IPS-NIHi7 (cell line): Measurements from ENCODE around the gene NELFB.
"Not testable (repeated sequence)": the region's sequence is repeated elsewhere in the genome, so short reads cannot be mapped to it uniquely, and the experiment has no call there.

Source experiments
- DNase-seq: peaks from one replicate; pipeline ENCODE4 v3.0.0; 2012; ENCODE audit warnings: mixed read lengths; ENCODE audit errors: extremely low spot score

NELFB gene

GRCh38 chr9:137234758-137235423 is 20.2 kb upstream of the NELFB start:
- no peak for DNase-seq

- DNase-seq: no peak
Observed at GRCh38 chr9:137235424-137236237, 19.5 kb upstream of the NELFB start.

- peak; percentile 94 for DNase-seq
Observed at GRCh38 chr9:137236238-137236935, 18.7 kb upstream of the NELFB start.

- no peak for DNase-seq
Observed at GRCh38 chr9:137236936-137237421, 18.1 kb upstream of the NELFB start.

GRCh38 chr9:137237759-137238726 is 17.1 kb upstream of the NELFB start:
- no peak for DNase-seq

- DNase-seq: not testable (repeated sequence)
Observed at GRCh38 chr9:137239541-137240200, 15.5 kb upstream of the NELFB start.

GRCh38 chr9:137240318-137240840 is 14.7 kb upstream of the NELFB start:
- DNase-seq: no peak

GRCh38 chr9:137240841-137241489 is 14.2 kb upstream of the NELFB start, which contains the start of gene TUBB4B:
Gene TUBB4B (plus strand): TSS chr9:137241287. CDS start chr9:137241361, 74 bp downstream.
- peak; percentile 99 for DNase-seq

- DNase-seq: no peak
Observed at GRCh38 chr9:137241490-137242268, 13.4 kb upstream of the NELFB start.

- DNase-seq: no peak
Observed at GRCh38 chr9:137242269-137243203, 12.6 kb upstream of the NELFB start.

- not testable (repeated sequence) for DNase-seq
Observed at GRCh38 chr9:137243266-137243625, 11.9 kb upstream of the NELFB start.

GRCh38 chr9:137243626-137244485 is 11.3 kb upstream of the NELFB start:
- DNase-seq: no peak

GRCh38 chr9:137244486-137245449 is 10.4 kb upstream of the NELFB start:
- no peak for DNase-seq

- no peak for DNase-seq
Observed at GRCh38 chr9:137245450-137246421, 9.4 kb upstream of the NELFB start.
